Uterus (tissue), 2 donors: Measurements from ENCODE around the gene EEFSEC.

ENCODE experiments used
- POLR2A ChIP-seq, 2 donors: fragments of 450-650 bp; IDR thresholded peaks; one replicate each; pipeline ENCODE4 v1.6.1; 2016; ENCODE audit warnings: antibody characterized with exemption in 2 of 2, mild to moderate bottlenecking in 1 of 2, moderate library complexity in 1 of 2
- TF ChIP-seq, protein P1 (sequence below), 4 experiments: fragments of 200-600 bp in 2 of 4; fragments of 450-650 bp in 2 of 4; sonication (generic) in 2 of 4; IDR thresholded peaks; one replicate each; pipeline ENCODE4 v1.5.1; 2016 to 2019; ENCODE audit warnings: antibody characterized with exemption in 4 of 4, mild to moderate bottlenecking in 2 of 4, moderate library complexity in 1 of 4

DNA sequence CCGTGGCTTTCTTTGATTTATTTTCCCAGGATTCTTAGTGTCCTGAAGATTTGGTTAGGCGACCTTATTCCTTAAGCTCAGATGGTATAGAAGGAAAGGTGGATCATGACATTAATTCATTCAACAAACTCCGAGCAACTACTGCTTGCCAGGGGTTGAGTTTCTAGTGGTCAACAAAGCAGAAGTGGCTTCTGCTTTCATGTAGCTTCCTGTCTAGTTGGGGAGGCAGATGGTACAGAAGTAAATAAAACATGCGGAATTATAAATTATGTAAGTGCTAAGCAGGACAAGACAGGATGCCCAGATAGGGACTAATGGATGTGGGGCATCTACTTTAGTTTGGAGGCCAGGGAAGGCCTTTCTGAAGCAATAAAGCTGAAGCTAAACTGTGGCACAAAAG lies 15.6 kb downstream of the EEFSEC start:
- TF ChIP-seq, protein P1, sequence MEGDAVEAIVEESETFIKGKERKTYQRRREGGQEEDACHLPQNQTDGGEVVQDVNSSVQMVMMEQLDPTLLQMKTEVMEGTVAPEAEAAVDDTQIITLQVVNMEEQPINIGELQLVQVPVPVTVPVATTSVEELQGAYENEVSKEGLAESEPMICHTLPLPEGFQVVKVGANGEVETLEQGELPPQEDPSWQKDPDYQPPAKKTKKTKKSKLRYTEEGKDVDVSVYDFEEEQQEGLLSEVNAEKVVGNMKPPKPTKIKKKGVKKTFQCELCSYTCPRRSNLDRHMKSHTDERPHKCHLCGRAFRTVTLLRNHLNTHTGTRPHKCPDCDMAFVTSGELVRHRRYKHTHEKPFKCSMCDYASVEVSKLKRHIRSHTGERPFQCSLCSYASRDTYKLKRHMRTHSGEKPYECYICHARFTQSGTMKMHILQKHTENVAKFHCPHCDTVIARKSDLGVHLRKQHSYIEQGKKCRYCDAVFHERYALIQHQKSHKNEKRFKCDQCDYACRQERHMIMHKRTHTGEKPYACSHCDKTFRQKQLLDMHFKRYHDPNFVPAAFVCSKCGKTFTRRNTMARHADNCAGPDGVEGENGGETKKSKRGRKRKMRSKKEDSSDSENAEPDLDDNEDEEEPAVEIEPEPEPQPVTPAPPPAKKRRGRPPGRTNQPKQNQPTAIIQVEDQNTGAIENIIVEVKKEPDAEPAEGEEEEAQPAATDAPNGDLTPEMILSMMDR (IDR thresholded peaks at IDR 0.05): no peak
- no peak for TF ChIP-seq POLR2A (IDR thresholded peaks at IDR 0.05)
